MM.1S (cell line): Measurements from ENCODE around the gene HJURP.

Experiments
- DNase-seq: peaks from one replicate; pipeline ENCODE4 v3.0.0-alpha.2; 2015
- H2AFZ ChIP-seq: fragments of 300-600 bp; sonication (generic); 2 replicates; pipeline ENCODE4 v1.6.0; 2016; ENCODE audit warnings: antibody characterized with exemption, low read length
- H3F3A ChIP-seq: fragments of 300-600 bp; sonication (generic); 2 replicates; pipeline ENCODE4 v1.6.1; 2016; ENCODE audit warnings: mild to moderate bottlenecking, antibody characterized with exemption, low read length, moderate library complexity, mixed read lengths; ENCODE audit not compliant: insufficient read depth
- H3K27ac ChIP-seq: fragments of 300-600 bp; sonication (generic); 2 replicates; pipeline ENCODE4 v1.5.1; 2016; ENCODE audit warnings: mild to moderate bottlenecking, low read length
- H3K27me3 ChIP-seq: fragments of 300-600 bp; sonication (generic); replicated peaks from 2 replicates; pipeline ENCODE4 v1.6.0; 2016; ENCODE audit warnings: low read length; ENCODE audit not compliant: insufficient read depth
- H3K36me3 ChIP-seq: fragments of 300-600 bp; sonication (generic); replicated peaks from 2 replicates; pipeline ENCODE4 v1.6.1; 2016; ENCODE audit warnings: mild to moderate bottlenecking, low read length, mixed read lengths; ENCODE audit not compliant: insufficient read depth
- H3K4me1 ChIP-seq: fragments of 300-600 bp; sonication (generic); 2 replicates; pipeline ENCODE4 v1.6.1; 2016; ENCODE audit warnings: low read length, mixed read lengths
- H3K4me2 ChIP-seq: fragments of 300-600 bp; sonication (generic); 2 replicates; pipeline ENCODE4 v1.6.0; 2016; ENCODE audit warnings: low read depth, low read length
- H3K4me3 ChIP-seq: fragments of 300-600 bp; sonication (generic); 2 replicates; pipeline ENCODE4 v1.5.1; 2016; ENCODE audit warnings: low read length, mixed read lengths
- H3K79me2 ChIP-seq: fragments of 300-600 bp; sonication (generic); 2 replicates; pipeline ENCODE4 v1.6.1; 2016; ENCODE audit warnings: mixed run types, low read length, mixed read lengths
- H3K9ac ChIP-seq: fragments of 300-600 bp; sonication (generic); 2 replicates; pipeline ENCODE4 v1.6.1; 2016; ENCODE audit warnings: low read length, mixed read lengths
- H3K9me2 ChIP-seq: fragments of 300-600 bp; sonication (generic); replicated peaks from 2 replicates; pipeline ENCODE4 v1.6.1; 2016; ENCODE audit warnings: mild to moderate bottlenecking, low read length, mixed read lengths; ENCODE audit not compliant: insufficient read depth
- H3K9me3 ChIP-seq: fragments of 300-600 bp; sonication (generic); replicated peaks from 2 replicates; pipeline ENCODE4 v1.6.1; 2016; ENCODE audit warnings: mild to moderate bottlenecking, low read length, mixed read lengths; ENCODE audit not compliant: insufficient read depth
- H4K20me1 ChIP-seq: fragments of 300-600 bp; sonication (generic); 2 replicates; pipeline ENCODE4 v1.6.1; 2016; ENCODE audit warnings: mild to moderate bottlenecking, low read length, moderate library complexity, mixed read lengths; ENCODE audit not compliant: insufficient read depth
- CTCF ChIP-seq: fragments of 300-600 bp; sonication (generic); IDR thresholded peaks from 2 replicates; pipeline ENCODE4 v1.5.1; 2016; ENCODE audit warnings: antibody characterized with exemption, low read length, mixed read lengths
- EZH2 ChIP-seq: fragments of 300-600 bp; sonication (generic); optimal IDR thresholded peaks from 2 replicates; pipeline ENCODE3; 2017; ENCODE audit warnings: low read depth, mild to moderate bottlenecking, antibody characterized with exemption, low read length, mixed read lengths
- EZH2phosphoT487 ChIP-seq: fragments of 300-600 bp; sonication (generic); IDR thresholded peaks from 2 replicates; pipeline ENCODE4 v1.6.1; 2018; ENCODE audit warnings: antibody characterized with exemption, low read length

HJURP gene

GRCh38 chr2:233852056-233852455 is 2.3 kb downstream of the HJURP start:
- Histone ChIP-seq H3F3A (0 out of 2 replicates have a peak, but pooled peaks cover 4% of the 10 kb centered on the region), H3K4me3 (peak overlapping the region; percentile 88; the same call in 1 of the 2 replicates), H4K20me1 (no peaks in the 10 kb centered on the region), H2AFZ (no peak overlapping the region), H3K9me3 (no peaks in the 10 kb centered on the region), H3K9ac (no peak overlapping the region), H3K79me2 (peaks cover 72% of the 10 kb centered on the region), H3K4me2 (peak overlapping the region; percentile 73), H3K9me2 (no peaks in the 10 kb centered on the region), H3K36me3 (peaks cover 7% of the 10 kb centered on the region; the same call in 1 of the 2 replicates), H3K4me1 (0 out of 2 replicates have a peak, but pooled peaks cover 3% of the 10 kb centered on the region), H3K27ac (no peak overlapping the region), H3K27me3 (no peaks in the 10 kb centered on the region)
- TF ChIP-seq CTCF (no peak), EZH2phosphoT487 (no peak), EZH2 (no peak)
- no peak for DNase-seq

GRCh38 chr2:233851169-233851568 is 3.2 kb downstream of the HJURP start:
- H3F3A ChIP-seq, result 0 out of 2 replicates have a peak, but pooled peaks cover 4% of the 10 kb centered on the region
- H3K9ac ChIP-seq, result no peak overlapping the region
- no peaks in the 10 kb centered on the region for H3K27me3 ChIP-seq
- no peak overlapping the region for H2AFZ ChIP-seq
- peaks cover 7% of the 10 kb centered on the region; the same call in 1 of the 2 replicates for H3K36me3 ChIP-seq
- no peak for DNase-seq
- H3K4me2 ChIP-seq, result no peak overlapping the region
- 0 out of 2 replicates have a peak, but pooled peaks cover 3% of the 10 kb centered on the region for H3K4me1 ChIP-seq
- no peaks in the 10 kb centered on the region for H3K9me2 ChIP-seq
- no peak overlapping the region for H3K4me3 ChIP-seq
- no peak for TF ChIP-seq CTCF
- TF ChIP-seq EZH2, result no peak
- TF ChIP-seq EZH2phosphoT487, result no peak
- no peaks in the 10 kb centered on the region for H4K20me1 ChIP-seq
- no peaks in the 10 kb centered on the region for H3K9me3 ChIP-seq
- H3K27ac ChIP-seq, result no peak overlapping the region
- H3K79me2 ChIP-seq, result peaks cover 80% of the 10 kb centered on the region

GRCh38 chr2:233850745-233851144 is 3.6 kb downstream of the HJURP start:
- Histone ChIP-seq H3K27ac (no peak overlapping the region), H3K9me2 (no peaks in the 10 kb centered on the region)

More at GRCh38 chr2:233850745-233851144, 3.6 kb downstream of the HJURP start:
- Histone ChIP-seq H2AFZ (no peak overlapping the region), H3K36me3 (peaks cover 7% of the 10 kb centered on the region; the same call in 1 of the 2 replicates), H3K79me2 (peaks cover 83% of the 10 kb centered on the region), H3K9ac (no peak overlapping the region), H3F3A (0 out of 2 replicates have a peak, but pooled peaks cover 4% of the 10 kb centered on the region), H3K4me1 (0 out of 2 replicates have a peak, but pooled peaks cover 3% of the 10 kb centered on the region), H3K4me2 (no peak overlapping the region), H3K9me3 (no peaks in the 10 kb centered on the region), H3K4me3 (no peak overlapping the region), H3K27me3 (no peaks in the 10 kb centered on the region), H4K20me1 (no peaks in the 10 kb centered on the region)
- TF ChIP-seq EZH2 (no peak), CTCF (no peak), EZH2phosphoT487 (no peak)
- DNase-seq, result no peak
